ENCODE measurements around the gene COLGALT1.

DNA sequence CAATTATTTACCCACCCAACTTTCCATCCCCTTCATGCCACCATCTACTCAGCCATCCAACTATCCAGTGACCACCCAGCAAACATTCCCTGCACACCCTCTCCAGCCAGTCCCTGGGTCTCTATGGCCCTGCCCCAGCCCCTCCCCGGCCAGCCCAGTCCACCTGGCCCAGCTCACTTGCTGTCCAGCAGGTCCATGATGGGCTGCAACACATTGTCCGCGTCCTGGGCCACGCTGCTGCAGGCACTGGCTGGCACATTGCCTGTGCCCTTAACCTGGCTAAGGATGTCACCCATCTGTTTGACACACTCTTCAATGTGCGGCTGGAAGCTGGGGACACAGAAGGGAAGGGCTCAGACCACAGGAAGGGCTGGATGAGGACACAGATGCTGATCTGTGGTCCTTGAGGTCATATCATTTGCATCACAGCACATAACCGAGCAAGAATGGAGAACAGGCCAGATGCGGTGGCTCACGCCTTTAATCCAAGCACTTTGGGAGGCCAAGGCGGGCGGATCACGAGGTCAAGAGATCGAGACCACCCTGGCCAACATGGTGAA, 71.1 kb downstream of the COLGALT1 start:
- TF ChIP-seq, protein P1, sequence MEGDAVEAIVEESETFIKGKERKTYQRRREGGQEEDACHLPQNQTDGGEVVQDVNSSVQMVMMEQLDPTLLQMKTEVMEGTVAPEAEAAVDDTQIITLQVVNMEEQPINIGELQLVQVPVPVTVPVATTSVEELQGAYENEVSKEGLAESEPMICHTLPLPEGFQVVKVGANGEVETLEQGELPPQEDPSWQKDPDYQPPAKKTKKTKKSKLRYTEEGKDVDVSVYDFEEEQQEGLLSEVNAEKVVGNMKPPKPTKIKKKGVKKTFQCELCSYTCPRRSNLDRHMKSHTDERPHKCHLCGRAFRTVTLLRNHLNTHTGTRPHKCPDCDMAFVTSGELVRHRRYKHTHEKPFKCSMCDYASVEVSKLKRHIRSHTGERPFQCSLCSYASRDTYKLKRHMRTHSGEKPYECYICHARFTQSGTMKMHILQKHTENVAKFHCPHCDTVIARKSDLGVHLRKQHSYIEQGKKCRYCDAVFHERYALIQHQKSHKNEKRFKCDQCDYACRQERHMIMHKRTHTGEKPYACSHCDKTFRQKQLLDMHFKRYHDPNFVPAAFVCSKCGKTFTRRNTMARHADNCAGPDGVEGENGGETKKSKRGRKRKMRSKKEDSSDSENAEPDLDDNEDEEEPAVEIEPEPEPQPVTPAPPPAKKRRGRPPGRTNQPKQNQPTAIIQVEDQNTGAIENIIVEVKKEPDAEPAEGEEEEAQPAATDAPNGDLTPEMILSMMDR (IDR thresholded peaks at IDR 0.05; ENCODE audit: insufficient read depth, low read length) = no peak
- TF ChIP-seq POLR2AphosphoS5 (IDR thresholded peaks at IDR 0.05; ENCODE audit: low read depth) = no peak

Data from HL-60 (cell line).